ENCODE data around the gene KCNK7.

Gene KCNK7

DNA sequence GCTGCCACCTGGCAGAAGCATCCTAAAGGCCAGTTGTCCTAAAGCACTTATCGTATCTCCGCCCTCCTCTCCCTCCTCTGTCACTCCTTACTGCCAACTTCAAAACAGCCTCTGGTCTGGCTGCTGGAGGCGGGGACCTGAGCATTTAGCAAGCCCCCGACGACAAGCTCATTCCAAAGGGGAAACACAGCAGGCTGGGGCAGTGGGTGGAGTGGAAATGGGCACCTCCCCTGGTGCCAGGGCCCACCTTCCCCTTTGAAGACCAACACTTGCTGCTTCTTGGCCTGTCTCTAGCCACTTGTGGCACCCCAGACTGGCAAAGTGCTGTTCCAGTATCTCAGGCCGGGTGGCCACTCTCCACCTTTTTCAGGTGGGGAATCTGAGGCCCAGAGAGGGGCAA lies 14.8 kb upstream of the KCNK7 start:
- no peak for DNase-seq

DNA sequence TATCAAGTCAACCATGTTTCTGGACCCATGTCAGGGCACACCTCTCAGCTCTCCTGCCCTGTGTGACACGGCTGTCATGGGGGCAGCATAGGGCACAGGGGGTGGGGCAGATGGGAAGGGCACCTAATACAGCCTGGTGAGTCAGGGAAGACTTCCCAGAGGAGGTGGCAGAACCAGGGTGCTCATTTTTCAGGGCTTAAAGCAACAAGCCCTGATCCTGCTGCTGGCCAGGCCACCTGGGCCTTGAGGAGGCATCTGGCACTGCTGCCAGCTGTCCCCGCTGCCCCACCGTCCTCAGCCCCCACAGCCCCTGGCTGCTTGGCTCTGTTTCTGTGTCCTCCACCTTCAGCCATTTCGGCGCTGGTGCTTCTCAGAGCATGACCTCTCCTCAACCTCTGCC lies 14.1 kb upstream of the KCNK7 start:
- no peak for DNase-seq

DNA sequence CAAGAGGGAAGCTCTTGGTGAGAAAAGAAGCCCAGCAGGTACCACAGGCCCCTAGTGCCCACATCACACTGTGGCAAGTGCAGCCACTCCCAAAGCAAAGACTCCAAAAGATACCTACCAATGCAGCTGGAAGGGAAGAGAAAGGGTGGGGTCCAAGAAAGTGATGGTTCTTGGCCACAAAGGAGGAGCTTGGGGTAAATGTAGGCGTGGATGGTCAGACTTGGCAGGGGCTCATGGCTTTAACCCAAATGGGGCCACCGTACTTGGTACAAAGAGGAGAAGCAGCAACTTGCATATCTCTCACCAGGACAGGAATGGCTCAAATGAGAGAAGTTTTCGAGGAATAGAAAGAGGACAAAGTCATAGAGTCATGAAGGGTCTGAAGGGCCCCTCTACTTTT lies 13.6 kb upstream of the KCNK7 start:
- DNase-seq = no peak

DNA sequence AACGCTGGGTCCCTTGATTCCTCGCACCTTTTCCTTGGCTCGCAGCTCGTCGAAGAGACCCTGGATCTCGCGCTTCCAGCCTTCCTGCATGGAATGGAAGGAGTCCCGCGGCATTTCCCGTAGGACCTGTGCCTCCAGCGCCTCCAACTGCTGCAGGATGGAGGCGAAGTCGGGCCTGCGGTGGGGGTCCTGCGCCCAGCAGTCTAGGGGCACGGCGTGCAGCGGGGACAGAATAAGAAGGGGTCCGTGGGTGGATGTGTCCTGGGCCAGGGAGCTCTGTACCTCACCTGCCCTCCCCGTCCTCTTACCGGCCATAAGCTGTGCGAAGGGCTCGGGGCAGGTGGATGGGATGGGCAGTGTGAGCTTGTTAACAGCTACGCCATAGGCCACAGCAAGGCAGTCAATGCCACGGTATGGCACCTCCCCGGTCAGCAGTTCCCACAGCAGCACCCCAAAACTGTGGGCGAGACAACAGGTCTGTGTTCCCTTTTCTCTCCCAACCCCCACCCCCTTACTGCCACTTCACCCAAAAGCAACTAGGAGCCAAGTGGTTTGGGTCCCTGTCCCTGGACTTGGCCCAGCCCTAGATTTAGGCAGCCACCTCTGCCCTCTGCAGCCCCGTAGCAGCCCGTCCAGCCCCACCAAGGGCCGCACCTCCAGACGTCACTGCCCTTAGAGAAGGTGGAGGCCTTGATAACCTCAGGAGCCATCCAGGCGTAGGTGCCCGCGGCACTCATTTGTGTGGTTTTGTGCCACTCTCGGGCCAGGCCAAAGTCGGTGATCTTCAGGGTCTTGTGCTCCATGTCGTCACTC lies 12.2 kb upstream of the KCNK7 start:
- no peak for DNase-seq

DNA sequence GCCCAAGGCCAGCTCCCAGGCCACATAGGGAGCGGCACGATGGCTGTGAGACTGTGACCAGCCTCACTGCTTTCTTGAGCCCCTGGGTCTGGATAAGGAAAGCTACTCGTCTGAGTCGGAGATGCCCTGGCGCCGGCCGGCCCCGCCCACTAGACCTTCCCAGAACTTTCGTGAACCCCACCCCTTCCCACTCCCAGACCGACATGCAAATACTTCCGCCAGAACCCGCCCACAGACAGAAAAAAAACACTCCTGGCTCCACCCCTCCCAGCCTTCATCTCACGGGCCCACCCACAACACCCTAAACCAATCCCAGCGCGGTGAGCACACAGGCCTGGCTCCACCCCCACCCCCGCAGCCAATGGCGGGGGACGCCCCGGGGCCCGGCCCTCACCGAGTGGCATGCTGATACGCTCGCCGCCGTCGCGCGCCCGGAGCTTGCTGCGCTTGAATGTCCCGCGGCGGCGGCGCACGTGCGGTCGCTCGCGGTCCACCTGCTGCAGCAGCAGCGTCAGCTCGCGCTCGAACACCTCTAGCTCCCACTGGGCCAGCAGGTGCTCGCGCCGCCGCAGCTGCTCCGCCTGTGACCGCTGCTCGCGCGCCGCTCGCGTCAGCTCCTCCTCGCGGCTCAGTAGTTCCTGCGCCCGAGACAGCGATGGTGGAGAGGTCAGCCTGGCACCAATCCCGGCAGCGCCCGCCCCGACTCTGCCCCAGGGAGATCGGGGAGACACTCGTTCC lies 11.4 kb upstream of the KCNK7 start:
- DNase-seq = no peak

DNA sequence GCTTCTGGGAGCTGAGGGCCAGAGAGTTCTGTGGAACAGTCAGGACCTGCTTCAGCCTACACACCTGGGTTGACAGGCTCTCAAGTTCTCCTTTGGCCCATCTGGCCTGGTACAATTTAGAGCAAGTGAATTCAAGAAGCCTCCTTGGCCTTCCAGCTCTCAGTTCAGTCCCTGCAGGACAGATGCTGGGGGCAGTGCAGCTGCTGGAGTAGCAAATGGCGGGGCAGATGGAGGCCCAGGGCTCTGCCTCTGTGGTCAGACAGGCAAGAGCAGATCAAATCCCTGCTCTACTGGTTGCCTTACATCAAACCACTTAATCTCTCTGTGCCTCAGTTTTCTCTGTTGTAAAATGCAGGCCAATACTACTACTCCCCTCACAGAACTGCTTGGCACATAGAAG lies 8.7 kb upstream of the KCNK7 start:
- DNase-seq = no peak

DNA sequence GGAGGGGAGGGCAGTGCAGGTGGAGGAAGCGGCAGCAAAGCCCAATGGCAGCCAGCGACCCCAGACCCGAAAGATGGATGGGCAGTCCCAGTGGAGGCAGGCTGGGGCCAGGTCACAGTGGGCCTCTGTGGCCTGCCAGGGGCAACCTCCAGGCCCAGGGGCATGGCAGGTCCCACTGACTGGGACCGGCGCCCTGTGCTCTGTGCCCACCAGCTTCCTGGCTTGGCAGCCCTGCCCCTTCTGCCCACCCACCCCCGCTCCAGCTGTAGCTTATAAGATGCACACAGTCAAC lies 4.3 kb upstream of the KCNK7 start:
- no peak for DNase-seq

DNA sequence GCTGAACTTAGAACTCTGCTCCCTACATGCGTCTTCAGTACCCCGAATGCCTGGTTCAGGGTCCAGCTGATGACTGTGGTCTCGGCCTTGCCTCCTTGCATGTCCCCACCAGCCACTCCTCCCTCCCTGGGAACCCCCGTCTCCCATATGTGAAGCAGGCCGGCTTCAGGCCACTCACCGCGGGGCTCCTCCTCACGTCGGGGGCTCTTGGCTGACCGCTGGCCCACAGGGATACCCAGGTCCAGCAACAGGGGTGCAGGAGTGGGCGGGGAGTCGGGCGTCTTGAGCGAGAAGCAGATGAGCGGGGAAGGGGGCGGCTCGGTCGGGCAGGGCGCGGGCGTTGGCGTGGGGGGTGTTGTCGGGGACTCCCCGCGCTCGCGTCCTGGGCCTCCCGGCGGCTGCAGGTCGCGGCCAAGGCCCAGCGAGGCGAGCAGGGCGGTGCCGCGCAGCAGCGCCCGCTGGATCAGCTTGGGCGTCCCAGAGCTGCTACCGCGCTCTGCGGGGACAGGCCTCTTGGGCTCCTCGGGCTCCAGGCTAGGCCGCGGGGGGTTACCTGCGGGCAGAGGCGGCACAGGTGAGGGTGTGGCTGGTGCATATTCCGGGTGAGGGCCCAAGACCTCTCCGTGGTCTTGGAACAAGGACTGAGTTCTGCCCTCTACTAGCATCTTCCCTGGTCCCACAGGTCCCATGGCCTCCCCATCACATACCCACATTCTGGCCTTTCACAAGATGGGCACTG lies 3.8 kb upstream of the KCNK7 start:
- no peak for DNase-seq

DNA sequence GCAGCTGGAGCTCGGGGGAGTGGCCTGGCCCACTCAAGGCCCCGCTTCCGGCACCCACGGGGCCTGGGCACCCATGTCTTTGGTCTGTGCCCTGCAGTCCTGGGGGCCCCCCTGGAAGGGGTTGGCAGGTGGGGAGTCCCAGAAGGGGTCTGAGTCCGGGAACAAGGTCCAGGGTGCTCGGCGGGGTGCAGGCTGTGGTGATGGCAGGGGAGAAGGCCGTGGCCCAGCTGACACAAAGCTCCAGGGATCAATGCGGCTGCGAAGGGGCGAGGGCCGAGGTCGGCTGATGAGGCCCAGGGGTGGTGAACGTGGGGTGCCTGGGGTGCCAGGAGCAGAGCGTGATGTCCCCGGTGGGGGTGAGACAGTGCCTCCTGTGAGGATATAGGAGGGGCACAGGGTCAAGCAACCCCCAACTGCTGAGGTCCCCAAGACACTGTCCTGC lies 2.7 kb upstream of the KCNK7 start:
- DNase-seq = no peak

DNA sequence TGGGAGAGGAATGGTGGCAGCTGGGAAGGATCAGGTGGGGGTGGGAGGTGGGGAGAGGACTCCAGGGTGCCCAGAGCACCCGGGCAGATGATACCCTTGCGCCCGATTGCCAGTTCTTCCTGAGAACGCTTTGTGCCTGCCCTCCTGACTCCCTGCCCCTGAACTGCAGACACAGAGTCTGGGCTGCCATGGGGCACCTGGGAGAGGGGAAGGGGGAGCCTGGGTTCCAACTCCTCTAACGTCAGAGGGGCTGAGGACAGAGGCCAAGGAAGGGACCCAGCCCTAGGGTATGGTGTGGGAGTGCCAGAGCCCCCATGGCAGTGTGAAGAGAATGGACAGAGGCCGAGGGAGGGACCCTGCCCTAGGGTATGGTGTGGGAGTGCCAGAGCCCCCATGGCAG lies 920 bp upstream of the KCNK7 start:
- no peak for DNase-seq

DNA sequence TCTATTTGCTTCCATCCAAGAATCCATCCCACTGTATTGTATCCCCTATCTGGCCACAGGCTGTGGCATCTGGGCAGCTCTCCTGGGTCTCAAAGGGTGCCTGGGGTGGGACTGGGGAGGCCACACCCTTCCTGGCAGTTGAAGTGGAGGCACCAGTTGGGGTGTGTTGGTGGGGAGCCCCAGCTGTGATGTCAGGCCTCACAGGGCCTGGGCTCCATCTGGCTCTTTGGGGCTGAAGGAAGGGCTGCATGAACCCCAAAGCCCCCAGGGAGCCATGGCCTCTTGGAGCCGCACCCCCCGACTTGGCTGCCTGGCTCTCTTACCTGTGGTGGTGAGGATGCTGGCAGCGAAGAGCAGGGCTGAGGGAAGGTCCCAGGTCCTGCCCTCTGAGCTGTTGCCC lies 469 bp downstream of the KCNK7 start:
- DNase-seq = no peak

DNA sequence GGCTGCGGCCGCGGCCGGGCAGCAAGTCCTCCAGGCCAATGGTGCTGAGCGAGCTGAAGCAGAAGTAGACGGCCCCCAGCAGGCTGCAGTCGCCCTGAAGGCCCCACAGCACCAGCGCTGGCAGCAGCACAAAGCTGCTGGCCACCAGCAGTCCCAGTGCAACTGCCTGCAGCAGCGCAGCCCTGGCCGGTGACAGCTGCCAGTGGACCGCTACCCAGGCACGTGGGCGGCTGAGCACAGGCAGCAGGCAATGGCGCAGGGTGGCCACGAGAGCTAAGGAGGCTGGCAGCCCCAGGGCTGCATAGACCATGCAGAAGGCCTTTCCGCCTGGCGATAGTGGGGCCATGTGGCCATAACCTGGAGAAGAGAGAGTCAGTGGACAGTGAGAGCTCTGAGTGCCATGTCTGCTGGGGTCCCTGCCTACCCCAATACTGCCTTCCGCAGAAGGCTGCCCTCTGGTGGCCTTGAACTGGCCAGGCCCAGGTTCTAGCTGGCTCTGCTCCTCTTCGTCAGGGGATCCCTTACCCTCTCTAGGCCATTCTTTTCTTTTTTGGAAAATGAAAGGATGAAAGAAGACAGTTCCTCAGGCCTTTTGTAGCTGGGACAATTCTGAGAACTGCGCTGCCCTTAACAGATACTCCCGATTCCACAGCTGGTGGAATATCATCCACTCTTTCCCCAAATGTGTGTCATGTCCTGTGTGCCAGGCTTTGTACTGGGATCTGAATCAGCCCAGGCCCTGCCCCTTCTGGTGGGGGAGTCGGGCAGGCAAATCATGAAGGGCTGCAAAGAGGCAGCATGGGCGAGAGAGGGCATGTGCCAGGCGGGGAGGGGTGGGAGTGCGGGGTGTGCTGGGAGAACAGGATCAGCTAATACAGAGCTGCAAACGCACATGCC lies 1.8 kb downstream of the KCNK7 start:
- no peak for DNase-seq

DNA sequence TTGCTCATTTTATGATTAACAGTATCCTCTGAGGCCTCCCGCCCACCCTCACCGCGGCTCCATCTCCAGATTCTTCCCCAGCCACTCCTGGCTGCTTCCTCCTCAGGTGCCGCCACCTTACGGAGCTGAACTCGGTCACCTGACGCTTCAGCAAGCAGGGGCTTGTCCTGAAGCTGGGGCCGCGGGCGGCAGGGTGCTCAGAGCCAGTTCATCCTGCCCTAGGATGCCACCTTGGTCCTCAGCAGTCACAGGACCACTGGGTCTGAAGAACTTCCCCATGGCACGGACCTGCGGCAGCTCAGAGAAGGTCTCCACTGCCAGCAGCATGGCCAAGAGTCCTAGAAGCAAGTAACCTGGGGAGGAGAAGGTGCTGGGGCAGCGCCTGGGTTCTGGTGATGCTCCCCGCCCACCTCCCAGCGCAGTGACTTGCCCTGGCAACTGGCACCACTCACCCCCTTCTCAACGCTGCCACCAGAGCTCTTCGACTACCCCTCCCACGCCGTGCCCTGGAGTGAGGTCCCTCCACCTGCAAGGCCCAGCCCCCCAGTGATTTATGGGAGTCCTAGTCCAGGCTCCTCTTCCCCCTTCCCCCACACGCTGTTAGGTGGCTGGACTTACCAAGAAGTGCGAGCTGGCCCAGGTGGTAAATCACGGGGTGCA lies 2.6 kb downstream of the KCNK7 start:
- no peak for DNase-seq

DNA sequence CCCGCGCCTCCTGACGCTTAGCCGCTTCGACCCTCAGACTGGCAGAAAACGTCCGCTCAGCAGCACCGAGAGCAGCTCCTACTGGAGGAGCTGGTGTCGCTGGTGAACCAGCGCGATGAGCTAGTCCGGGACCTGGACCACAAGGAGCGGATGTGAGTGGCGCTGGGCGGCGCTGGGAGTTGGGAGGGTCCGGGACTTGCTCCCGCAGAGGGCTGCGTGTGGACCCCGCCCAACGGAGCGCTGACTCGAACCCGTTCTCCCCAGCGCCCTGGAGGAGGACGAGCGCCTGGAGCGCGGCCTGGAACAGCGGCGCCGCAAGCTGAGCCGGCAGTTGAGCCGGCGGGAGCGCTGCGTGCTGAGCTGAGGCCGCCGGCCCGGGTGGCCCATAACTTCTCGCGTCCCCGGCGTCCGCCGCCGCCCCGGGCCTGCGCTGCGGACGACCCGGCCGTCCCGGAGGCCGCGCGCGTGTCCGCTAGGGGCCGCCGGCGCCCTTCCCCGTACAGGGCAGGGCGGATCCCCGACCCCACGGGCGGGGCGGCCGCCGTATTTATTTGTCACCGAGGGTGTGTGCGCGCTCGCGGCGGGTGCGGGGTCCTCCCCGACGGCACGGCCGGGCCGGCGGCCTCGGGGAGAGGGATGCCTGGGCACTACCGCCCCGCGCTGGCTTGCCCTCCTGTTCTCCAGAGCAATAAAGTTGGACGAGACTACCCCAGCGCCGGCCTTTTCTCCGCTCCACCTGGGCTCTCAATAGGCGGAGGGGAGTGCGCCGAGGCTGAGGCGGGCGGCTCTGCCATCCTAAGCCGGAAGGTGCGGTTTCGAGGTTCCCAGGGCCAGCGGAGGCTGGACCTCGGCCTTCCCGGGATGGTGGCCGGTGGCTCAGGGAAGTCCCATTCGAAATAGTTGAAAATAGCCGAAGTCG lies 3.4 kb downstream of the KCNK7 start:
- no peak for DNase-seq

DNA sequence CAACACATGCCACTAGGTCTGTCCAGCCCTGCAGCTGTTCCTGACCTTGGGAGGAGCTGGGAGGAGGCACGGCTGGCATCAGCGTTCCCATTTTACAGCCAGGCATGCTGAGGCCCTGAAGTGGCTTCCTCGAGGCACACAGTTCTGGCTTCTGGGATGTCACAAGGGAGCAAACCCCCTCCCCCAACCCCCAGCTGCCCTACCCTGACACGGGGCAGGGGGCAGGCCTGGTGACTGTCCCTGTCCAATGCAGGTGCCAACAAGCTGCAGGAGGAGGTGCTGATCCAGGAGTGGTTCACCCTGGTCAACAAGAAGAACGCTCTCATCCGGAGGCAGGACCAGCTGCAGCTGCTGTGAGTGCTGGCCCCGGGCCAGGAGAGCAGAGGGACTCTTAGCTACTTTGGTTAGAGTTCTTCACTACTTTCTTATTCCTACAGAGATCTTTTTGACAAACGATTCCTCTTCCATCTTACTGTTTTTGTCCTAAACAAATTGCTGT lies 5.3 kb downstream of the KCNK7 start:
- no peak for DNase-seq

DNA sequence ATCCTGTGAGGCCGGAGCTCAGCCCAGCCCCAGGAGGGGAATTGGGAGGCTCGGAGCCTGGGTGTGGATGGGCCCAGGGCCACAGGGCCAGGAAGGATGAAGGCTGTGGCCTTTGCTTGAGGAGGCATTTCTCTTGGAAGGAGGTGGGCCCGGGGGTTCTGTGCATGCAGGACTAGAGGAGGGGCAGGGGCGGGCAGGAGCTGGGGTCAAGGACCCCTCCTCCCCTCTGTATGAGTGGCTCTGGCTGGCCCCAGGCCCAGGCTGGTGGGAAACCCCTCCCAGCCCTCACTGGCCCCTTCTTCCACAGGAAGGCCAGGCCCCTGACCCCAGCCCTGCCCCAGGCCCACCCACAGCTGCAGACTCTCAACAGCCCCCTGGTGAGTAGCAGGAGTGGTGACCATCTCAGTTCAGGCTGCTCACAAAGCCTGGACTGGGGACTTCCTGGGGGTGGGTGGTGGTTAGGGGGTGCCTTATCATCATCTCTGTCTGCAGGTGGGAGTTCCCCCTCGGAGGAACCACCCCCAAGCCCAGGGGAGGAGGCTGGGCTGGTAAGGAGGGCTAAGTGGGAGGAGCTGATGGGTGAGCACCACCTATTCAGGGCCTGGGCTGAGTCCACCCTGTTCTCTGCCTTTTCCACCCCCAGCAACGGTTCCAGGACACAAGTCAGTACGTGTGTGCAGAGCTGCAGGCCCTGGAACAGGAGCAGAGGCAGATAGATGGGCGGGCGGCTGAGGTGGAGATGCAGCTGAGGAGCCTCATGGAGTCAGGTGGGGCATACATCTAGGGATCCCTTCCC lies 6.0 kb downstream of the KCNK7 start:
- DNase-seq = no peak

DNA sequence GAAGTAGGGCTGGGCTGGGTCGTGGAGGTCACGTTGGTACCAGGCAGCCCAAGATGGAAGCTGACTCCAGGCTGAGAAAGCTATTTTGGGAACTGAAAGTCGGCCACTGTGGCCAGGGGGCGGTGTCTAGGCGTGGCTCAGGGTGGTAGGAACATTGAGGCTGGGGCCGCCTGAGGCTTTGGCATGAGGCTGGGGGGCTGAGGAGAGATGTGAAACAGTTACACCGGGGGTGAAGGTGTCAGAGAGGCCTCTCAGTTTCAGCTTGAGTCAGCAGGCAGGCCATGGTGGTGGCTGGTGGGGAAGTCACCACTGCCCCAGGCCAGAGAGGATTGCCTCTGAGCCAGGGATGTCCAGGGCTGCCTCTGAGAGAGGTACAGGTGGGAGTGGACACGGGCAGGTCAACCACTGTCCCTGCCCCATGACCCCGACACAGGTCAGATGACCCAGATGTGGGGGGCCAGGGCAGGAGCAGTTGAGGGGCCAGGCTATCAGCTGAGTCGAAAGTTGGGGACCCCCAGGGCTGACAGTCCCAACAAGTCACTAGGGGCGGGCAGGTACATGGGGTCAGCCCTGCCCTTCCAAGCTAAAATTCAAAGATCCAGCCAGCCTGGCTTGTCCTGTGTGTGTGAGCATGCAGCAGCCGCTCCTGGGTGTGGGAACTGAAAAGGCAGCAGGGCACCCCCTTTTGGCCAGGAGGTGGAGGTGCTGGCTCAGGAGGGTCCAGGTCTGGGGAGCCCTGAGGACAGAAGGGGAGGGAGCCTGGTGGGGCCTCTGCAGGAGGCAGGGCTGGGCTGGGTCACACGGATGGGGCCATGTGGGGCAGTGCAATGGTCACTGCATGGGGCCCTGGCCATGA lies 7.2 kb downstream of the KCNK7 start:
- peak; percentile 67 for DNase-seq

DNA sequence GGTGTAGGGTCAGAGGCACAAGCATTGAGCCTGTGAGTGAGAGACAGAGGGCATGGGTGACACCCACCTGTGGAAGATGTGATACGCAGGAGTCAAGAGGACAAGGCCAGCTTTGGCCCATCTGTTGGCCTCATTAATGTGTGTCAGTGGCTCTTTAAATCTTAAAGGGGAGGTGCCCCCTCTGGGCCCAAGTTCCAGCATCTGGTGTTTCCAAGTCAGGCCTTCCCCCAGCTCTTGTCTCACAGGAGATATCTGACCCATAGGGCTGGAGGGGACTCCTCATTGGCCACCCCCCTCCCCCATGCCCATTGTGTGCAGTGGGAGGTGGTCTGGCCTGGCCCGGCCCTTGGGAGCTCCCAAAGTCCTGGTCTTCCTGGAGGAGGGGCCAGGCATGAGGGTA lies 8.9 kb downstream of the KCNK7 start:
- no peak for DNase-seq

DNA sequence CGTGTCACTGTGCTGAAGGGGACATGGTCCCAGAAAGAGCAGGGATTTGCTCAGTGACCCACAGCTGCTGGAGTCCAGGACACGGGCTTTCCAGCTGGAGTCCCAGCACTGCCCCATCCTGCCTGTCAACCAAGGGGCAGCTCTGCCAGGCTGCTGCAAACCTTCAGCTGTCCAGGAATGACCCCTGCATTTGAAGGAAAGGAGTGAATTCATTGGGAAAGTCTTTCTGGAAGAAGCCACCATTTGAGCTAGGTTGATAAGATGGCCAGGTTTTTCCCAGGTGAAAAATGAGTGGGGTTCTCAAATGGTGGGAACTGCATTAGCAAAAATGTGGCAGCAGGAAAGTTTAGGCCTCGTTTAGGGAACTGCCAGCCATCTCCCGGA lies 9.4 kb downstream of the KCNK7 start:
- no peak for DNase-seq

Measured in activated T-cell treated with anti-CD3 and anti-CD28 coated beads for 4 hours (primary cell).